GM21529 (cell line): Measurements from ENCODE around the gene DACT1.

Experiments
- ATAC-seq: cut with Tn5 transposase; IDR thresholded peaks from one replicate; pipeline ENCODE4 v1.9.1; 2021; ENCODE audit not compliant: unreplicated experiment

DACT1 gene

DNA sequence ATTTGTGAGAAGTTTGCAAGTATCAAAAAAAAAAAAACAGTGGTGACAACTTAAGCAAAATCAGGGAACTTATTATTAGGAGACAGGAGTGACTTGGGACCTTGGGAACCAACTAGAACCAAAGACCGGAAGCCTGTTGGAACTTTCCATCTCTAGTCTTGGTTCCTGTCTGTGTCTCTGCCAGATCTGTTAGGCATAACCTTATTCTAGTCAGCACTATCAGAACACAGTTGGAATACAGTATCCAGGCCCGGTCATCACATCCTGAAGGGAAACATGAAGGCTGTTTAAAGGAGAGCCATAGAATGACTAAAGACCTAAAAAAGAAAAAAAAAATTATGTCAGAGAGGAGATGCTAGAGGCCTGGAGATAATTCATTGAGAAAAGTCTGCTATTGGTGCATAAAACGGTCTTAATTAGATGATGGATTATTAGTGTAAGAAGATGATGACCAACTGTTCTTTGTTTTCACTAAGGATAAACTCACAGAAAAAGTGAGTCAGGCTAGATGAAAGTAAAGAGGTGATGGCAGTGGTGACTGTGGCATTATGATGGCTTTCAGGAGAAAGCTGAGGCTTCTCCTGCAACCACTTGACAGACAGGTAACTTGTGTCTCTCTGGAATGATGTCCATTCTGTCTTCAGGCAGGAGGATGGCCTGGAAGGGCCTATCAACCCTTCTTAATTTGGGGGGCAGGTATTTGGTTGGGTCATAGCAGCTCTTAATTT is 28.2 kb downstream of the DACT1 start:
- ATAC-seq, result no peak

DNA sequence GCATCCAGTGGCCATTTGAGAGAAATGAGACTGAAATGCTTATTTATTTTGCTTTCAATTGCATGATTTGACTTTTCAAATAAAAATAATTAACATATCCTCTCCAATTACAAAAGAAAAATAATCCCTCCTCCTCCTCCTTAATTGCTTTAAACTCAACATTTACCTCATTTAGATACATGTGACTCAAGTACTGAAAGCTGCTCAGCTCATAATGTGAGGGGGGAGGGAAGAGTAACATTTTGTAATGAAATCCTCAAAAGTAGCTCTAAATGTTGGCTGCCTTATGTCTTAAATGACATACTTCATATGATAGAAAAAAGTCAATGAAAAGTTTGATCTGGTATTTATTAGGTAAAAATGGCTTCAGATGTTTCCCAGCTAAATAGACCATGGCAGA is 29.0 kb downstream of the DACT1 start:
- ATAC-seq, result no peak

DNA sequence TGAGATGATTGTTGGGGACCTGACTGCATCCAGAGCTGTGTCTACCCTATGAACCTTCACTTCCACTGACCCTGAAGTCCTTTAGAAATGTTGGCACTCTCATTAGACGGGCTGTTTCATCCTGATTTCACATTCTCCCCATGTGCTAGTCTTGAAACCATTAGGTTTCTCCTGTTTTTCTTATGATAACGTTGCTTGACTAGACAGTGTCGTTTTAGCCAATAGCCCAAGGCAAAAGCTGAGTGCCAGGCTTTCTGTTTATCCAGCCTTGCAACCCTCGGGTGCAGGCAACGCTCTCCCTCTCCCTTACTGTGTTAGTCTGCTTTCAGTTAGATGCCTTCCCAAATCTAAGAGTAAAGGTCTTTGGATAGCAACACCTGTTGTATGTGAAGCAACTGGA is 30.1 kb downstream of the DACT1 start:
- no peak for ATAC-seq

DNA sequence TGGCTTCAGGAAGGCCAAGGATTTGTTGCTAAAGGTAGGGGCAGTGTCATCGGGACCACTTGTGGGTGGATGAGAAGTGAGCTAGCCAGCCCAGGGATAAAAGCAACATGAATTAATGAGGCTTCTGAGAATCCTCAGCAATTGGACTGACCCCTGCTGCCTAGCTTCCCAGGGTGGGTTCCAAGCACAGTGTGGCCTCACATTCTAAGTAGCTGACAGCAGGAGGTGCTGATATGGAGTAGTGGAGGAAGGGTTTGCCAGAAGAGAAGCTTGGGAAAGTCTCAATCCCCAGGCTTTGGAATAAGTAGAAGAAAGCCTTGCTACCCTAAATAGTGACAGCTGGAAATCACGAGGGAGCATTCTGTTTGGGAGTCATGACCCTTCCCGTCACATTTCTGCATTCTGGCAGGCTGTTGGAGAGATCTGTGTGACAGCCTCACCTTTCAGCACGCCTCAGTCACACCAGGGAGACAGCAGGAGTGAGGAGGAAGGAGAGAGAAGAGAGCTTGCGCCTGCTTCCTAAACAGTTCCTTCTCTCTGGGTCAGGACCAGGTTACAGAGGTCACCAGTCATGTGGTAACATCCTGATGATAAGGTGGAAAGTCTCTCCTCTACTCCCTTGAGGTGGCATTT is 31.2 kb downstream of the DACT1 start:
- no peak for ATAC-seq

DNA sequence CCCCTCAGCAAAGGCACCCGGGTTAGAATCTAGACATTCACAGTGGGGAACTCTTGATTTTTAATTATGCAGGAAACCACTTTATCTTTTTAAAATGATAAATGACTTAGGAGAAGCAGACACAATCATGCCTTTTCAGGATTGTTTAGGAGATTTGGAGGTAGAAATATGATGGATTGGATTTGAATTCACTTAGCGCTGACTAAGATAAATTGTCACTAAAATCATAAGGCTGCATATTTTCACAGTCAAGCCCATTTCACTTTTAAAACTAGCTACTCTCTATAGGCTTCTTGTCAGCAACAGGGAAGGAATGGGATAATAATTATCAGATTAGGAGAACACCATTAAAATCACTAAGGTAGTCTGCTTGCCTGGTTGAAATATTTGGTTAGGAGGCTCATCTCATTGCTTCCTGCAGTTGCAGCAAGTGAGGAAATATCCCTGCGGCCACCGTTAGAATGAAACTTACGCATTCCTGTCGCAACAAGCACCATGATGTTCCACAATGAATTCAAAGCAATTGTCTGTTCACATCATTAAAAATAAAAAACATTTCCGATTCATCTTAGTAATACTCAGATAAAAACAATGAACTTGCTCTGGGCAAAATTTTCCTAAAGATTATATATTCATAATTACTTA is 31.9 kb downstream of the DACT1 start:
- no peak for ATAC-seq

DNA sequence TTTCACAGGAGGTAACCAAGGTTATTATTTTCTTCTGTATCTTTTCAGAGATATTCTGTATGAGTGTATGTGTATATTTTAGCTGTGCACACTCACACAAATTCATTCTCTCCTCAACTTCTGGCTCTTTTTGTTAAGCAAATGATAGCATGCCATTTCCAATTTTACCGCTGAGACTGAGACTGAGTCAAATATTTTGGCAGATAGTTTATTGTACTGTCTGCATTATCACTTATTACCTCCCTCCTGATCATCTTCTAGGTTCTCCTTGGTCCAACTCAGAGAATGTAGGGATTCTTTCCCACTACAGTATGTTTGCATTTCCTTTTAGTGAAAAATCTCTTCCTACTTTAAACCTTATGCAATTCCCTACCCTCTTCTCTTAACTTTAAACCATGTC is 33.3 kb downstream of the DACT1 start:
- no peak for ATAC-seq

DNA sequence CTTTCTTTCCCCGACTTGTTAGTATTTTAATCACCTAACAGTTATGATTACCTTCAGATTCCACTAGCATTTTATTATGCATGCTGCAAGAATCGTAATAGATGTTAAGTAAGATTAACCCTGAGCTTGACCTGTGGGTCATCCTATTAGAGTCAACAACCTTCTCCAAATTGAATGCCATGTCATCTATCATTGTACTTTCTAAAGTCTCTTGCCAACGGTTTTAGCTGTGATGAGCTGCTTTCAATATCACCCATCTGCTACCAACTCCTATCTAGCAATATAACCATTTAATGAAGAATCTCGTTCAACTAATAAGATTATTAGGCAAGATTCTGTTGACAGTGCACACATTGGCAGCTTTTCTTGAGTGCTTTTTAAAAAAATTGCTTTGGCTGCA is 33.7 kb downstream of the DACT1 start:
- ATAC-seq, result no peak

DNA sequence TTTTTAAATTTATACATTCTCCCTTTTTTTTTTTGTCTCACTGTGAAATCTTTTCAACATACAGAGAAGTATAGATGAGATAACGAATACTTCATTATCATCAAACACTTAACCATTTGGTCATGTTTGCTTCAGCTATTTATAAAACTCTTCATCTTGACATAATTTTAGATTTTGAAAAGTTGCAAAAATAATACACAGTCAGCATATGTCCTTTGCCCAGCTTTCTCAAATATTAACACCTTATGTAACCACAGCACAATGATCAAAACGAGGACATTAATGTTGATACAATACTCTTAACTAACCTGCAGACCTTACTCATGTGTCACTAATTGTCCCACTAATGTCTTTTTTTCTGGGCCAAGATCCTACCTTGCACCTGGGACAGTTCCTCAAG is 36.0 kb downstream of the DACT1 start:
- ATAC-seq, result no peak

DNA sequence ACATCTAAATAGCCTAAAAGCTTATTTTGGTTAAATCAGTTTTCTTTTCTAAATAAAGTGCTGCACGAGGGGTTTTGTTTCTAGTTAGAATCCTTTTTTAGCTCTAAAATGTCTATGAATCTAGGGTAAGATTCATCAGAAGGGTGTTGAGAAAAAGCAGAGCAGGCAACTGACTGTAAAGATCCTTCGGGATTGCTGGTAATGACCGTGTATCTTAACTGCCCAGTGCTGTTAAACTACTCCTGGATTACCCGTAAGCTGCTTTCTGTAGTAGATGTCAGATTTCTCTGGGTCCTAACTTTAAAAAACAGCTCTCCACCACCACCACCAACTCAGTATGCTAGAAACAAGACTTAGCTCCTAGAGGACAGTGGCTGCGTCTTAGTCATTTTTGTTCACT is 39.2 kb downstream of the DACT1 start:
- ATAC-seq, result no peak

DNA sequence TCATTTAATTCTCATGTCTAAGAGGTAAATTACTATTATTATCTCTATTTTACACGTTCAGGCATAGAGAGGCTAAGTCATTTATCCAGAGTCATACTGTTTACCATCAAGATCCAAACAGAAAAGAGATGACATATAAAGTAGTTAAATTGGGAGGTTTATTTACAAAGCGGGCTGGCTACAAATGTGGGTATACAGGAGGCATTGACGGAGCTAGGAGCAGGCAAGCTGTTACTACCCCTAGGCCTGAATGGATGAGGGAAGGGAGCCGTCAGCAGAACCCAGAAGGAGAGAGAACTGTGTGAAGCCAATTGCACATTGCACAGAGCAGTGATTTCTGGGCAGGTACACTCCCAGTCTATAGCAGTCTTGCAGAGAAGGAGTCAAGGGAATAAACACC is 39.8 kb downstream of the DACT1 start:
- ATAC-seq, result no peak

DNA sequence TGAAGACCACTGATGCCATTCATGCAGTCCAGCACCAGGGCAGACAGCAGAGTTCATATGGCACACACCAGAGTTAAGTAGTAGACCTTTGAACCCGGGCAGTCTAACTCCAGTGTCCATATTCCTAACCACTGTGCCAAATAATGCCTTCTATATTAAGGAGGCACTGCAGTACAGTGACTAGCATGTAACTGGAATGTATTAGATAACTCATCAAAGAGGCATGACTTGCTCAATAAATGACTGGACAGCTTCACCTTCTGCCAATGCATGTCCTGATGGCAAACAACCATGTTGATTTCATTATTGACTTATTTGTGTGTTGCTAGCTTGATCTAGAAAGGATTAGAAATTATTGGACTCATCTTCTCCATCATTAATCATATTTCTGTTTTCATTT is 40.2 kb downstream of the DACT1 start:
- ATAC-seq, result no peak

DNA sequence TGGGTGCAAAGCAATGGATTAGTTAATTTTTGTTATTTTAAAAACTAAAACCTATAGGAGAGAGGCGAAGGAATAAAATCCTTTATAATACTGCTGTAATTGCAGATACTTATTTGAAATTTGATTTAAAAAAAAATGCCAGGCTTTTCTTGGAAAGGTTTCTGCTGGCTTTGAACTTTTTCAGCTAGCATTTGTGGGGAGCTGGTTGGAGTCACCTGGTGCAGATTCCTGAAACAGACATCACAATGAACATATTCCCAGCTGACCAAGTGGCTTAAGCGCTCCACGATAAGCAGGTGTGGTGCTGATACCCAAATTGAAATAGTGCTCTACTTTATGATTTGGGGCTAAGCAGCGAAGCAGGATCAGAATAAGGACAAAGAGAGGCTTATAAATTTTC is 42.9 kb downstream of the DACT1 start:
- no peak for ATAC-seq

DNA sequence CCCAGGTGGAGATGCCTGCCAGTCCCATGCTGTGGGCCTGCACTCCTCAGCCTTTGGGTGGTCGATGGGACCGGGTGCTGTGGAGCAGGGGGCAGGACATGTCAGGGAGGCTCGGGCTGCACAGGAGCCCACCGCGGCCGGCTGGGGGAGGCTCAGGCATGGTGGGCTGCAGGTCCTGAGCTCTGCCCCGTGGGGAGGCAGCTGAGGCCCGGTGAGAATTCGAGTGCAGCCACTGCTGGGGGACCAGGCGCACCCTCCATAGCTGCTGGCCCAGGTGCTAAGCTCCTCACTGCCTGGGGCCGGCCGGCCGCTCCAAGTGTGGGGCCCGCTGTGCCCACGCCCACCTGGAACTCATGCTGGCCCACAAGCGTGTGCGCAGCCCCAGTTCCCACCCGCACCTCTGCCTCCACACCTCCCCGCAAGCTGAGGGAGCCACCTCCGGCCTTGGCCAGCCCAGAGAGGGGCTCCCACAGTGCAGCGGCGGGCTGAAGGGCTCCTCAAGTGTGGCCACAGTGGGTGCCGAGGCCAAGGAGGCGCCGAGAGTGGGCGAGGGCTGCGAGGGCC is 49.6 kb downstream of the DACT1 start:
- ATAC-seq, result no peak

DNA sequence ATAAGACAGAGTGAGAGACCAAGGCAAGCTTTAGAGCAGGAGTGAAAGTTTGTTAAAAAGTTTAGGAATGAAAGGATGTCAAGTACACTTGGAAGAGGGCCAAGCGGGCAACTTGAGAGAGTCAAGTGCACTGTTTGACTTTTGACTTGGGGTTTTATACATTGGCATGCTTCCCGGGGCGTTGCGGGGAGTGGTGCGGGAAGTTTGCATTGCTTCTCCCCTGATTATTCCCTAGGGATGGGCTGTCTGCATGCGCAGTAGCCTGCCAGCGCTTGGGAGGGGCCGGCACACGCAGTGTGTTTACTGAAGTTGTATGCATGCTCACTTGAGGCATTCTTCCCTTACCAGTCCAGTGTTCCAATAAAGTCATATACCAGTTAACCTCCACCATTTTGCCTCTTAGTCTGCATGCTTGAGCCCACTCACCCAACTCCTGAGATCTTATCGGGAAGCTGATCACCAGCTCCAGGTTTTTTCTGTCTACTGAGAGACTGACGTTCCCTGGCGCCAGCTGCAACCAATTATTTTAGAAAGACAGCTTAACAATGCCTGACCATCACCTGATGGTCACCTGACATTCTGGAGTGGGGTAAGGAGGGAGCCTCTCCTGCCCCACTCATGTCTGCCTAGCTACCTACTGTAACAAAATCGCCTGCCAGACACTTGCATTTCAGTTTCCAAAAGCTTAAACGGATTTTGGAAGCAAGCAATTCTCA is 53.2 kb downstream of the DACT1 start:
- ATAC-seq, result no peak

DNA sequence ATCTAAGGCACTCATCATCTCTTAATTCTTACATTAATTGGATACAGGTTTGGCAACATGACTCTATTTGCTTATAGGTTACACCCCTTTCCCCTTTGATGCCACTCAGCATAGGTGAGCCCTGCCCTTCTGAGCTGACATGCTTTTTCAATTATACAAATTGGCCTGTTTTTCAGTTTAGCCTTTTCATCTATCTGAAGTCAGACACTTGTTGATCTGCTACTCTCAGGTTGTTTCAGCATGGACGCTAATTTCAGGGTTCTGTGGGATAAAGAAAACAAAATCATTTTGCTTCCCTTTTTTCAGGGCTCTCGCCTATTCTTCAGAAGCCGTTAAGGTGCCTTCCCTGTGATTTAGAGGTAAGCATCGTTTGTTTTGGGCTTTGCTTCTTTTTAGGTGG is 55.3 kb downstream of the DACT1 start:
- no peak for ATAC-seq

DNA sequence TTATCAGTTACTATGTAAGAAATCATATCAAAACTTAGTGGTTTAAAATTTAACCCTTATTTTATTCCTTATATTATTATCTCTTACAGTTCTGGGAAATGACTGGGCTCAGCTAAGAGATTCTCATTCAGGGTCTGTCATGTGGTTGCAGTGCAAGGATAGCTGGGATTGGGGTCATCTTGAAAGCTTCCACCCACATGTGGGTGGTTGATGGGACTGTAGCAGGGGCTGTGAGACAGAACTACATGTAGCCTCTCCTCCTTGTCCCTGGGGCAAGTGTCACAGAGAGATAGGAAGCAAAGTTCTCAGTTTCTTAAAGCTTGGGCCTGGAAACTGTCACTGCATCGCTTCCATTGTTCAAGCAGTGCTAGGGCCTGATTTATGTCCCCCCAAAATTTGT is 57.8 kb downstream of the DACT1 start:
- no peak for ATAC-seq

DNA sequence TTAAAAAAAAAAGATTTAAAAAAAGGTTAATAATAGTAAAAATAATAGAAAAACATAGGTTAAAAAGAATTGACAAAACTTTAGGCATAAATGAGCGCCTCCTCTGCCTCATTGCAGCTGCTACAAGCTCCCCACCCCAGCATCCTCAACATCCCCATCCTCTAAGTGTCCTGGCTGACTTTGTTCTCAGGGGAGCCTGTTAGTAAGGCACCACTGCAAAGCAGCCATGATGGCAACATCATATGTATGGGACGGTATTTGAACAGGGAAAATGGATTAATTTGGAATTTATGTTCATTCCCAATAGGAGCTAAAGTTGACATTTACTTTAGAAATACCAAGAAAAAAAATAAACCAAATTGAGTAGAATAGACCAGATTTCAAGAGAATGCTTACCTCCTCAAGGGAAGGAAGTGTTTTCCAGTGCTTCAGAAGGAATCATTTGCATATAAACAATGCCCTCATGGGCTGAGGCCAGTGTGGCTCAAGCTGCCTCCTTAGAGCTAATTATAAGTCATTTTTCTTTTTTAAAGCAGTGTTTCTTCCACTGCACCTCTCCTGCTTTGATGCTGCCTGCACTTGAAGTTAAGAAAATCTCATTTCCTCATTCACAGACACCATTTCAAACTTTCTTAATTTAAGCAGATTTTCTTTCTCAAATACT is 59.6 kb downstream of the DACT1 start:
- ATAC-seq, result no peak
